NCI-H345 treated with DMSO at 0.1 percent for 48 hours (cell line): Measurements from ENCODE around the gene MAOB.
A peak's percentile ranks its signal among the peaks of the same experiment; 100 is the strongest.
"Not testable (repeated sequence)": the region's sequence is repeated elsewhere in the genome, so short reads cannot be mapped to it uniquely, and the experiment has no call there.

Source experiments
- DNase-seq: peaks from one replicate; lab custom pipeline; 2025; ENCODE audit not compliant: unreplicated experiment; lab: John Stamatoyannopoulos, UW

Gene MAOB

DNA sequence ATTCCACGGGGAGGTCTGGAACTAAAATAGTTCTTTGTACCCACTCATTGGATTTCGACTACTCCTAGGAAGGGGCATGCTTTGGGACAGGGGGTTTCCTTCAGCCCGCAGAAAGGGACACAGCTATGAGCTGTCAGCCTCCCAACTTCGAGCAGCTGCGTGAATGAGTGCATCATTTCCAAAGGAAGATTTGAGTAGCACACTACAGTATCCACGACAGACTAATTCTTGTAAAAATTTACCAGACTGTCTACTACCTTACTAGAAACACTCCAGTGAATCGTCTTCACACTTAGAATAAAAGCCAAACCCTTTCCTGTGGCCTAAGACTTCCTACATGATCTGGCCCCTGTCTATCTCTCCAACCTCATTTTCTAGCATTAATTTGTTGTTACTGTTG lies 124.2 kb downstream of the MAOB start:
- DNase-seq, result no peak

GRCh38 chrX:43756076-43756475 lies 126.2 kb downstream of the MAOB start:
- DNase-seq, result no peak

DNA sequence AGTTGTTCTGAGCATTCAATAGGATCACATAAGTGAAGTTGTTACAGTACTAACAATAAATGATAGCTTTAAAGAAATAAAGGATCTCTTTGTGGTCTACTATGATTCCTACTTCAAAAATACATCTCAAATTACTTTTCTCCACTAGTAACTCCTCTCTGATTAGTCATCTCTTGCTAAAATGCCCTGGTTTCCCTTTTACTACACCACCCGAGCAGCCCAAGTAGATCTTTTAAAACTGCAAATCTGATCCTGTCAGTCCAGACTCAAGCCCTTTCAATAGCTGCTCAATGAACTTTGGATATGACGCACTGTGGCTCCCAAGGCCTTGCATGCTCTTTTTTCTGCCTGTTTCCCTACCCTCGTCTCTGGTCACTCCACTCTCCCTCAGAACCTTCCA lies 128.6 kb downstream of the MAOB start:
- no peak for DNase-seq

DNA sequence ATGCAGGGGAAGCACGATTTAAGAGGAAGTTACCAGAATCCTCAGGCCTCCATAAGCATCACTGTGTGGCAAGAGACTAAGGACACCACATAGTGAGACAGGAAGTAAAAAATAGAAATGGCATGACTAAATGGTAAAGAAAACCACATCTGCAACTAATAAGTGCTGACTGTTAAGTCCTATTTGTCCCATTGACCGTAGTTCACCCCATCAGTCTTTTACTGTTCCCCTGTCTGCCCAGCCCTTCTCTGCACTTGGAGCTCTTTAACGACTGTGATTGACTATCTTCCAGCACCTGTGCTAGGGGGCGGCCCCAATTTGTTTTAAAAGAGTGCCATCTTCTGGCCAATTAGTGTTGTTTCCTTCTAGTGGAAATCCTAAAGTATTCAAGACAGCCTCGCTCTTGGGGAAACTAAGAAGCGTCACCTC lies 132.0 kb downstream of the MAOB start:
- peak; percentile 67 for DNase-seq

- DNase-seq, result no peak
These were observed 134.8 kb downstream of the MAOB start for GRCh38 chrX:43747476-43747875.

- DNase-seq, result no peak
These were observed 136.1 kb downstream of the MAOB start for GRCh38 chrX:43745938-43746721.

DNA sequence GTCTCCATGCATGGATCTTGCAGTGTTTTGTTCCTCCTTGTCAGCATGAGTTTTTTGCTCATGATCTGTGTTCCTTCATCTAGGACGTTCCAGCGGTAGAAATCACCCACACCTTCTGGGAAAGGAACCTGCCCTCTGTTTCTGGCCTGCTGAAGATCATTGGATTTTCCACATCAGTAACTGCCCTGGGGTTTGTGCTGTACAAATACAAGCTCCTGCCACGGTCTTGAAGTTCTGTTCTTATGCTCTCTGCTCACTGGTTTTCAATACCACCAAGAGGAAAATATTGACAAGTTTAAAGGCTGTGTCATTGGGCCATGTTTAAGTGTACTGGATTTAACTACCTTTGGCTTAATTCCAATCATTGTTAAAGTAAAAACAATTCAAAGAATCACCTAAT lies 138.0 kb downstream of the MAOB start:
- no peak for DNase-seq

- DNase-seq, result no peak
These were observed 139.0 kb downstream of the MAOB start for GRCh38 chrX:43743100-43743822.

GRCh38 chrX:43741843-43742573 lies 140.2 kb downstream of the MAOB start:
- DNase-seq, result no peak

GRCh38 chrX:43735957-43736356 lies 146.3 kb downstream of the MAOB start:
- DNase-seq, result no peak

GRCh38 chrX:43735534-43735933 lies 146.7 kb downstream of the MAOB start:
- no peak for DNase-seq

DNA sequence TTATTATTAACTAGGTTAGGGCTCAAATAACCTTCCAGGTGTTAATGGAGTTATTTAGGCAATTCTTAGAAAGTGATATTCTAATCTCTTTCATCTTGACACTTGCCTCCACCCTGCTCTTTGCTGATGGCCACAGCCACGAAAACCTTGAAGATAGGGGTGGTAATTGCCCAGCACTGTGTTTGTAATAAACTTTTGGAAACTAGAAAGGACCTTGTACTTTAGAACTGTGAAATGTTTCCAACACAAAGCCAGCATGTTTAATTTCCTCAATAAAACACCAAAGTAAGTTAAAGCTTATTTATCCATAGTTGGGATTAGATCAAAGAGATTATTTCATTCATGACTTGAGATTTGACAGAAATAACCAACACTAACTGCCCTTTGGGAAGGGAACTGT lies 147.8 kb downstream of the MAOB start:
- DNase-seq, result no peak

GRCh38 chrX:43733699-43734098 lies 148.6 kb downstream of the MAOB start:
- no peak for DNase-seq

DNA sequence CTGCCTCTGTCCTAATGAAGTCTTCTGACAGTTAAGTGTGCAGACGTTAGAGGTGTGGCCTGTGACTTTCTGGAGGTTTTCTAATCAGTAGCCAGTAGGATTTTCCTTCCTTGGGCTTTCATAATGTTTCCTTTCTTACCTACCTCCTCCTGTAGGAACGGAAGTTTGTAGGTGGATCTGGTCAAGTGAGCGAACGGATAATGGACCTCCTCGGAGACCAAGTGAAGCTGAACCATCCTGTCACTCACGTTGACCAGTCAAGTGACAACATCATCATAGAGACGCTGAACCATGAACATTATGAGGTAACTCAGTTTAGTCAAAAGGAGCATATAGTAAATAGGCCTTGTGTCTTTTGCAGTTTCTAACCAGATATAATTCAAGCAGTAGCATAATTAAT lies 151.2 kb downstream of the MAOB start:
- DNase-seq, result no peak

DNA sequence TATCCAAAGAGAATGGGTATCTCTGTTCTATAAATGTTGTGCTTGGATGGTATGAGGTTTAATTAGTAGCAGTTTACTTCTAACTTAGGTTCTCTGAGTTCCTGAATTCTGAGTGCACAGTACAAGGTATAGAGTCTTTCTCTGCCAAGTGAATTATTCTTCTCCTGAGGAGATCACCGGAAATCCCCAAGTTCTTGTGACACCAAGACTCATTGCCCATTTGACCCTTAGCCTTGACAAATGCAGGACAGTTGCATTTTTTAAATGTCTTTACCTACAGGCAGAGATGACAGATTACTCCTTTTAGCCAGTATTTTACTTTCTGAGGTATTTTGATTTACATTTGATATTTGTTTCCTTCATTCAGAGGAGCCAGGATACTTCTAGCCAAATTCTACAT lies 153.3 kb downstream of the MAOB start:
- no peak for DNase-seq

GRCh38 chrX:43728002-43728401 lies 154.2 kb downstream of the MAOB start:
- no peak for DNase-seq

DNA sequence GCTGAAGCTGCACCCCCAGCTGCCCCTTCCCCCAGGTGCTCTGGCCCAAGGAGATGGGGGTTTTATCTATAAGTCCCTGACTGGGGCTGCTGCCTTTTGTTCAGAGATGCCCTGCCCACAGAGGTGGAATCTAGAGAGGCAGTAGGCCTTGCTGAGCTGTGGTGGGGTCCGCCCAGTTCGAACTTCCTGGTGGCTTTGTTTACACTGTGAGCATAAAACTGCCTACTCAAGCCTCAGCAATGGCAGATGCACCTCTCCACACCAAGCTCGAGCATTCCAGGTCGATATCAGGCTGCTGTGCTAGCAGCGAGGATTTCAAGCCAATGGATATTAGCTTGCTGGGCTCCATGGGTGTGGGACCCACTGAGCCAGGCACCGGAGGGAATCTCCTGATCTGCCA lies 155.0 kb downstream of the MAOB start:
- DNase-seq, result not testable (repeated sequence)

GRCh38 chrX:43725227-43725626 lies 157.0 kb downstream of the MAOB start:
- not testable (repeated sequence) for DNase-seq

DNA sequence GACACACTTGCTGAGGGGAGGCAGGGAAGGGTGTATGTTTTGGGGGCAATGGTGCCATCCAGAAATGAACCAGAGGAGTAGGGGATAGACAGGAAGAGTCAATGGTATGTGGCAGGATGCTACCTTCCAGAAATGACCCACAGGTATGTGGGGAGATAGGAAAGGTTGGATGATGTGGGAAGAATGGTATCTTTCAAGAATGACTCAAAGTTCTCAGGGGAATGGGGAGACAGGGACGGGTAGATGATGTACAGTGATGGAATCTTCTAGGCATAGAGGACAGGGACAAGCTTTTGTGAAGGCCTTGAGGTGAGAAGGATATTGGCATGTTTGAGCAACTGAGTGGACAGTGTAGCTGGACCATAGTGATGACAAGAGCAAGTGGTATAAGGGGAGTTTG lies 161.3 kb downstream of the MAOB start:
- DNase-seq, result no peak

GRCh38 chrX:43720082-43720481 lies 162.2 kb downstream of the MAOB start:
- no peak for DNase-seq

DNA sequence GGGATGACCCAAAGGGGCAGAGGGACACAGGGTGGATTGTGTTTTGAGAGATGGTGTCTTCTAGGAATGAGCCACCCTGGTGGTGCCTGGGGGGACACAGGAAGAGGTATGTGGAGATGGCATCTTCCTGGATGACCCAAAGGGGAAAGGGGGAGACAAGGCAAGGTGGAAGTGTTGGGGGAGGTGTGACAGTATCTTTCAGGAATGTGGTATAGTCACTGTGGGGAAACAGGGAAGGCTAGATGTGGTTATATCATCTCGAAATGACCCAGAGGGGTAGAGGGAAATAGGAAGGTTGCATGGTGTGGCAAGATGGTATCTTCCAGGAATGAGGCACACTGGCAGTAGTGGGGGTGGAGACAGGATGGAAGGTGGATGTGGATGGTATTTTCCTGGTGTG lies 163.3 kb downstream of the MAOB start:
- no peak for DNase-seq

DNA sequence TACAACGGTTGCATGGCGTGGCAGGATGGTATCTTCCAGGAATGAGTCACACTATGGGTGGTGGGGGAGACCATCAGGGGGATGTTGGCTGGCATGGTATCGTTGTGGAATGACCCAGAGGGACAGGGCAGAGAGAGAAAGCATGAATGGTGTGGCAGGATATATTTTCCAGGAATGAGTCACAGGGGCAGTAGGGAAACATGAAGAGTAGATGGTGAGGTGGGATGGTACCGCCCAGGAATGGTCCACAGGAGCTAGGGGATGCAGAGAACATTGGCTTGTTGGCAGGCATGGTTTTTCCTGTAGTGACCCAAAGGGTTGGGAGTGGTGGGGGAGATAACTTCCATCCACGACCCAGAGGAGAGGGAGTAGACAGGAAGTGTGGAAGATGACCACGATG lies 163.7 kb downstream of the MAOB start:
- DNase-seq, result no peak
